SH-SY5Y (cell line): Measurements from ENCODE around the gene AK4.

Source experiments
- GATA2 ChIP-seq: IDR thresholded peaks from 2 replicates; pipeline ENCODE4 v1.6.1; 2011; ENCODE audit warnings: mild to moderate bottlenecking, low read depth, low read length
- GATA3 ChIP-seq: IDR thresholded peaks from 2 replicates; pipeline ENCODE4 v1.6.1; 2011; ENCODE audit warnings: low read depth, mild to moderate bottlenecking, low read length, moderate library complexity

DNA sequence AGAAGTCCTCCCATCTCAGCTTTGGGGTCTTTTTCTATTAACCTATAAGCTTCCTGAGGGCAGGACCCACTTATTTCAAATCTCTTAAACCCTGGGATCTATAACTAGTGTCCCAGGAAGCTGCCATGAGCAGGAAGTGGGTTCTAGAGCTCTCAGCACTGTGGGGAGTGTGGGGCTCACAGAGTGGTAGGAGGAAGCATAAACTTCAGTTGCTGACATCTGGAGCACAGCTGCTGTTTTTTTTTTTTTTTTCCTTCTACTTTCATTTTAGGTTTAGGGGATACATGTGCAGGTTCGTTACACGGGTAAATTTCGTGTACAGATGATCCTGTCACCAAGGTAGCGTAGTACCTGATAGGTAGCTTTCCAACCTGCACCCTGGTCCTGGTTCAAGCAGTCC is 59.3 kb downstream of the AK4 start:
- TF ChIP-seq GATA3 = no peak
- no peak for TF ChIP-seq GATA2
